Activated naive CD4-positive, alpha-beta T cell treated with anti-CD3 and anti-CD28 coated beads for 36 hours (primary cell): ENCODE data around the gene SESN1. TPM values are rescaled to one million over a fixed set of nuclear protein-coding genes. Genes with fewer than 3 reads are reported as not detected.

Experiments
- CTCF ChIA-PET: fragments of 350-600 bp; sonication (Branson Sonifier 250); formaldehyde crosslinking; loops from one replicate; lab custom pipeline; 2021; ENCODE audit warnings: antibody characterized with exemption; lab: Charles Lee
- DNase-seq: peaks from one replicate; pipeline ENCODE4 v3.0.0-alpha.2; 2020
- H3K27ac Mint-ChIP-seq: one replicate; pipeline ENCODE4 v1.8.0; 2021; ENCODE audit warnings: mild to moderate bottlenecking, mixed read lengths
- H3K27me3 Mint-ChIP-seq: one replicate; pipeline ENCODE4 v1.8.0; 2021; ENCODE audit warnings: low read depth, mixed read lengths
- H3K36me3 Mint-ChIP-seq: one replicate; pipeline ENCODE4 v1.8.0; 2021; ENCODE audit warnings: low read depth, mixed read lengths
- H3K4me1 Mint-ChIP-seq: one replicate; pipeline ENCODE4 v1.8.0; 2021; ENCODE audit warnings: low read depth, mixed read lengths
- H3K4me3 Mint-ChIP-seq: one replicate; pipeline ENCODE4 v1.8.0; 2021; ENCODE audit warnings: mild to moderate bottlenecking, moderate library complexity, mixed read lengths
- H3K9me3 Mint-ChIP-seq: one replicate; pipeline ENCODE4 v1.8.0; 2021; ENCODE audit warnings: mixed read lengths
- intact Hi-C: fragments of 100-400 bp; cut with micrococcal nuclease; formaldehyde crosslinking; loops from one replicate; pipeline ENCODE4 v1.15.1; 2023
- total RNA-seq, 2 experiments: library from RNA; stranded (reverse); gene quantifications; one replicate each; pipeline ENCODE4 v1.2.3, GENCODE V29; 2021

SESN1 gene
- total RNA-seq, 2 experiments from 2014 or later = 34.0 to 35.0 TPM

DNA sequence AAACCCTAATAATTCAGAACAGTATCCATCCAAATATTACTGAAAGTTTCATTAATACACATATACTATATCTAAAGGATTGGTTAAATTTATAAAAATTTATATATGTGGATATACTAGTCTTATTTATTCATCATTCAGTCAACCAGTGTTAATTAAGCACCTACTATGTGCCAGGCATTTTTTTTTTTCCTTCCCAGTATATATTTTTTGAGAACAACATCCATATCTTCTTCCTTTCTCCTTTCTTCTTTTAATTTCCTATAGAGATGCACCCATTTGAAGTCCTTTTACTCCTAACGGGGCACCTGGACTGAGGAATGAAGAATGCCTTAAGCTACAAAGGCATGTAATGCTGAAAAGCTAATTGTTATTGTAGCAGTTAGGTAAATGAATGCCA is 72.8 kb downstream of the SESN1 start:
- Mint-ChIP-seq H3K27ac (no peak overlapping the region), H3K4me1 (peaks cover 51% of the 10 kb centered on the region), H3K4me3 (no peak overlapping the region), H3K9me3 (no peaks in the 10 kb centered on the region), H3K36me3 (no peaks in the 10 kb centered on the region), H3K27me3 (no peaks in the 10 kb centered on the region)
- intact Hi-C loops = no loop called here
- DNase-seq = no peak
- CTCF ChIA-PET = interaction anchor here (0.7 to 1.0 kb wide), 3 partner anchors 9 to 101 kb away, joined by 3 to 5 read pairs (median 3); no protein-coding TSS in a partner anchor

- no peak overlapping the region for H3K27ac Mint-ChIP-seq
- CTCF ChIA-PET = interaction anchor here (0.6 kb wide), 2 partner anchors 10 to 18 kb away, joined by 3 read pairs; no protein-coding TSS in a partner anchor
- H3K4me3 Mint-ChIP-seq = no peak overlapping the region
- peaks cover 48% of the 10 kb centered on the region for H3K4me1 Mint-ChIP-seq
- no peak for DNase-seq
- no peaks in the 10 kb centered on the region for H3K27me3 Mint-ChIP-seq
- no peaks in the 10 kb centered on the region for H3K9me3 Mint-ChIP-seq
- no peaks in the 10 kb centered on the region for H3K36me3 Mint-ChIP-seq
- intact Hi-C loops = loop anchor here (10.0 kb wide), 5 partner anchors 725 to 1855 kb away; partner anchors contain the start of genes AFG1L, AMD1, OSTM1 and SCML4
Observed at GRCh38 chr6:109019911-109020310, 74.7 kb downstream of the SESN1 start.

- Mint-ChIP-seq H3K4me3 (no peak overlapping the region), H3K9me3 (no peaks in the 10 kb centered on the region), H3K27me3 (no peaks in the 10 kb centered on the region), H3K36me3 (no peaks in the 10 kb centered on the region), H3K27ac (no peak overlapping the region), H3K4me1 (peaks cover 61% of the 10 kb centered on the region)
- intact Hi-C loops = loop anchor here (10.0 kb wide), 5 partner anchors 720 to 1860 kb away; partner anchors contain the start of genes AFG1L, AMD1, OSTM1 and SCML4
- DNase-seq = no peak
- CTCF ChIA-PET = interaction anchor here (1.0 to 1.7 kb wide), 4 partner anchors 39 to 103 kb away, joined by 3 to 4 read pairs (median 3); no protein-coding TSS in a partner anchor
Observed at GRCh38 chr6:109015176-109015575, 79.5 kb downstream of the SESN1 start.

- H3K4me3 Mint-ChIP-seq = peak overlapping the region; percentile 19
- peaks cover 59% of the 10 kb centered on the region for H3K4me1 Mint-ChIP-seq
- no peaks in the 10 kb centered on the region for H3K9me3 Mint-ChIP-seq
- no peak for DNase-seq
- H3K36me3 Mint-ChIP-seq = no peaks in the 10 kb centered on the region
- no peaks in the 10 kb centered on the region for H3K27me3 Mint-ChIP-seq
- CTCF ChIA-PET = interaction anchor here (1.0 to 1.7 kb wide), 4 partner anchors 38 to 102 kb away, joined by 3 to 4 read pairs (median 3); no protein-coding TSS in a partner anchor
- H3K27ac Mint-ChIP-seq = peak overlapping the region; percentile 33
- intact Hi-C loops = loop anchor here (10.0 kb wide), 5 partner anchors 720 to 1860 kb away; partner anchors contain the start of genes AFG1L, AMD1, OSTM1 and SCML4
Observed at GRCh38 chr6:109014606-109015005, 80.0 kb downstream of the SESN1 start.

DNA sequence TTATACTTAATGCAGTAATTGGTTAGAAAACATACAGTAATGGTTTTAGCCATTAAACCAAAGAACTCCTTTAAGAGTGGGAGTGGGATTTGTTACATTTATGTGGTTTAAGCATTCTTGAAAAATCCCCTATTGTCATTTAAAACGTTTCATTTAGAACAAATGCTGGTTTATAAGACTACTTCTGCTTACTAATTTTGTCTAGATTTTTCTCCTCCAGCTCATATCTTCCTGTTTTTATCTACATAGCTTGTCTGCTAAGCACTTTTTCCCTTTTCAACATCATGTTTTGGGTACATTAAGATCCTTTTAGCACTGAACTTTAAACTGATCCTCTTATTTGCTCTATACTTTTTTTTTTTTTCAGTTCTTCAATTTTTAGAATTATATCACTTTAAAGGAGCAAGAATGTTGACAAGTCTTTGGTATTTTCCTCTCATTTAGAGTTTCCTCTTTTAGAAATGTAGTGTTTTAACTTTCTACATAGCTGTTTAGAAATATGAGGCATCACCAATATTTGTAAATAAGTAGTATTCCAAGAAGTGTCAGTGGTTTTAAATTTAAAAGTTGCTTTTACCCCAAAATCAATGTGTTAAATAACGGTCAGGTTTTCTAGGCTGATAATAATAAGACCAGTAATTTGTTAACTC is 80.9 kb downstream of the SESN1 start:
- Mint-ChIP-seq H3K9me3 (no peaks in the 10 kb centered on the region), H3K27me3 (no peaks in the 10 kb centered on the region), H3K36me3 (no peaks in the 10 kb centered on the region), H3K27ac (peak overlapping the region; percentile 80), H3K4me3 (no peak overlapping the region), H3K4me1 (peaks cover 53% of the 10 kb centered on the region)
- DNase-seq = no peak
- CTCF ChIA-PET = interaction anchor here (0.6 to 1.7 kb wide), 4 partner anchors 18 to 452 kb away, joined by 3 to 6 read pairs (median 3); no protein-coding TSS in a partner anchor
- intact Hi-C loops = loop anchor here (10.0 kb wide), 5 partner anchors 719 to 1861 kb away; partner anchors contain the start of genes AFG1L, AMD1, OSTM1 and SCML4

GRCh38 chr6:109010705-109011102 is 83.9 kb downstream of the SESN1 start:
- Mint-ChIP-seq H3K36me3 (no peaks in the 10 kb centered on the region), H3K27me3 (no peaks in the 10 kb centered on the region), H3K4me3 (peak overlapping the region; percentile 9), H3K9me3 (no peaks in the 10 kb centered on the region), H3K4me1 (peaks cover 63% of the 10 kb centered on the region), H3K27ac (no peak overlapping the region)
- CTCF ChIA-PET = interaction anchor here (0.7 to 2.3 kb wide), 4 partner anchors 40 to 128 kb away, joined by 3 to 10 read pairs (median 3); no protein-coding TSS in a partner anchor
- intact Hi-C loops = loop anchor here (10.0 kb wide), 5 partner anchors 716 to 1864 kb away; partner anchors contain the start of genes AFG1L, AMD1, OSTM1 and SCML4
- no peak for DNase-seq

DNA sequence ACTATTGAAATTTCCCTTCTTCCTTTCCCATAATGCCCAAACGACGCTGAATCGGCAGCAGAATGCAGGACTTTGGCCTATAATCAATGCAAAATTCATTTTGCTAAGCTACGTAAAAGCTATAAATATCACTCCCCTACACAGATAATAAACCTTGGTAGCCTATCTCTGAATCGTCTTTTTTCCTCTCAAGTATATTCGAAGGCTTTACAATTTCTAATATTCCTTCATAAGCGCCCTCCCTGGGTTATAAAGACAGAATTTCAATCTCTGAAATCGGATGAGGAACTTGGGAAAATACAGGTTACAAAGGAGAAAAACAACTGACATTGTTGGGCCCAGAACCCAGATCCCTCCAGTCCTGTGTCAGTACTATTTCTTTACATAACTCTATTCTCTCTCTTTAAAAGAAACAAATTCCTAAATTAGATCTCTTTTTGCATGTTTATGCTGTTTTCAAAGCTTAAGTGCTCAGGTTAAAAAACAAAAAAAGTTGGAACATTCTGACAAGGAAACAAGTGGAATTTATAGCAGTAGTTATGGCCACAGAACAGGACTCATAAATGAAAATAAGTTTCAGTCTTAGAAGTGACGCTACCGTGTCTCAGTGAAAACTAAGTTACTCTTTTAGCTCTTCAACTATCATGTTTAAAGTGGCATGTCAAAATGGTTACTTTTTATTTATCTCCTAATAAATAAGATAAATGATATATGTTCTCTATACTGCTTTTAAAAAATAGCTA is 84.5 kb downstream of the SESN1 start:
- CTCF ChIA-PET = interaction anchor here (0.6 to 2.3 kb wide), 6 partner anchors 9 to 127 kb away, joined by 3 to 10 read pairs (median 3); no protein-coding TSS in a partner anchor
- Mint-ChIP-seq H3K9me3 (no peaks in the 10 kb centered on the region), H3K4me1 (peaks cover 59% of the 10 kb centered on the region), H3K27me3 (no peaks in the 10 kb centered on the region), H3K27ac (peak overlapping the region; percentile 96), H3K4me3 (peak overlapping the region; percentile 95), H3K36me3 (no peaks in the 10 kb centered on the region)
- no peak for DNase-seq
- intact Hi-C loops = loop anchor here (1.0 to 10.0 kb wide), 12 partner anchors 67 to 1865 kb away; partner anchors contain the start of genes AFG1L, AMD1, OSTM1 and SCML4

DNA sequence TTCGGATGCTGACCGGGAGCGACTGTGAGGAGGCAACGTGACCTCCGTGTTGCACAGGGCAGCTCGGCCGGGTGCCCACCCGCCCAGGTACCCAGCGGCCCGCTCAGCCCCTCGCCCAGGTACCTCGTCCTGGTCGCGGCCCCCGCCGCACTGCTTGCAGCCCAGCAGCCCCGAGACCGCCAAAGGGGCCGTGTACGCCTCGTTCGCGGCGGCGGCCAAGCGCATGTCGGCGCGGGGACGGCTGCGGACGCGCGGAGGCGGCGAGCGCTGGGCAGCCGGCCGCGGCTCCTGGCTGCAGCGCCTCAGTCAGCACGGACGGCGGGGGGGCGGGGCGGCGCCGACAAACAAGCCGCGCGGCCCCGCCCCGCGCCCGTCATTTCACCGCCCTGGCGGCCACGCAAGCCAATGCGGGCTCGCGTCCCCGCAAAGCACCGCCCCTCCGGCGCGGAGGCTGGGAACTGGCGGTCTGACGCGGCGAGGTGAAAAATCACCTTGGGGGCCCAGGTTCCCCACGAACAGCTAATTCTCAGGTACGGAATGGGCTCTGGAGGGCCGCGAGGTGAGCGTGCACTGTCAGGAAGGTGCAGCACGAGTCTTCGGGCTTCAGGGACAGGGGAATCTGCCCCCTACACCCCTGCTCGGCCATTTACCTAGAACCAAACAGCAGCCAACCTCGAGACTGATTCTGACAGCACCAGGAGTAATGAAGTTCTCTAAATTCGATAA is 85.2 kb downstream of the SESN1 start:
- Mint-ChIP-seq H3K4me1 (peaks cover 60% of the 10 kb centered on the region), H3K27ac (peak overlapping the region; percentile 96), H3K4me3 (peak overlapping the region; percentile 95), H3K27me3 (no peaks in the 10 kb centered on the region), H3K36me3 (no peaks in the 10 kb centered on the region), H3K9me3 (no peaks in the 10 kb centered on the region)
- CTCF ChIA-PET = interaction anchor here (0.6 to 2.3 kb wide), 4 partner anchors 10 to 108 kb away, joined by 3 to 10 read pairs (median 4); no protein-coding TSS in a partner anchor
- DNase-seq = peak; percentile 92
- intact Hi-C loops = loop anchor here (1.0 to 5.0 kb wide), 7 partner anchors 67 to 1051 kb away; partner anchors contain the start of gene SEC63

DNA sequence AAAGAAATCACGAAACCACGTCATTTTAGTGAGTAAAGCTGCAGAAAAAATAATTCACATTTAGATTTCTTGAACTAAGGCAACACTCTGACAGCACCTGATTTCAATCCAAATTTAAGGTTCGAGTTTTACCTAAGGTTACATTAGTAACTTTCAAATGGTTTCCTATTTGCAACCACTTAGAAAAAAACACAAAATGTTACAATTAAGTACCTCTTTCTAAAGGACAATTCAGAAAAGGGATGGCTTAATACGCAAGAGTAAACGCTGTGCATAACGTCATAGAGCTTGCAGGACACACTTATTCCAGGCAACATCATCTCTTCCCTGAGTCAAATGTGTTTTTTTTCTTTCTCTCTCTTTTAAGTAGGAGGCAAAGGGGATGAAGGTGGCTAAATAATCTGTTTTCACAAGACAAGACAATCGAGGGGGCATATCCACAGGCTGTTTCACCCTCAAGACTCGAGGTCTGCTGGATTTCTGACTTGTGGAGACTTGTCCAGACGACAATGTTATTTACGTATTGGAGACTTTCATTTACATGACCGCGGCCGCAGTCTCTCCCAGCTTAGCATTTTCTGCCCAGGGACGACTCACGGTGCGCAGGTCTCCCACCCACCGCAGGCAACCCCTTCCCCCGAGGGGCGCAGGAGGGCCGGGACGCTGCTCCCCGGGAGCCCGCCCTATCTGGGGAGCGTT is 86.0 kb downstream of the SESN1 start:
- intact Hi-C loops = loop anchor here (1.0 to 5.0 kb wide), 13 partner anchors 51 to 1050 kb away; partner anchors contain the start of genes CEP57L1 and SEC63
- Mint-ChIP-seq H3K27ac (peak overlapping the region; percentile 83), H3K9me3 (no peaks in the 10 kb centered on the region), H3K27me3 (no peaks in the 10 kb centered on the region), H3K4me1 (peaks cover 56% of the 10 kb centered on the region), H3K36me3 (no peaks in the 10 kb centered on the region), H3K4me3 (peak overlapping the region; percentile 89)
- CTCF ChIA-PET = interaction anchor here (0.6 to 2.3 kb wide), 3 partner anchors 63 to 108 kb away, joined by 5 to 10 read pairs (median 7); no protein-coding TSS in a partner anchor
- peak; percentile 29 for DNase-seq

DNA sequence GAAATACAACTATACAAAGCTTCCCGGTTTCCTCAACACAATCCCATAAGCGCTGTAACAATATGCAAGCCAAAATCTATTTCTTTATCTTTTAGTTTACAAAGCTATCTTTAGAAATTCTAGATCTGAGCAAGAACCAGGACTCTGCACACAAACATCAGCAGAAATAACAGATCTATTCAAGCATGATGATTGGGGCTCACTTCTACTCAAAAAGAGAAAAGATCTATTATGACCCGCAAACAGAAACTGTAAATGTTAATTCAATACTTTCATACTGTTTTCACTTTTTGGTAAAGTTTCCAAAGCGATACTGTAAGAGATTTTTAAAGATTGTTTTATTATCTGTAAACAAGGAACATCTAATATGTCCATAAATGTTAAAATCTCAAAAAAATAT is 86.6 kb downstream of the SESN1 start:
- H3K36me3 Mint-ChIP-seq = no peaks in the 10 kb centered on the region

More for the DNA sequence above, 86.6 kb downstream of the SESN1 start:
- H3K27ac Mint-ChIP-seq = peak overlapping the region; percentile 83
- peak overlapping the region; percentile 89 for H3K4me3 Mint-ChIP-seq
- H3K9me3 Mint-ChIP-seq = no peaks in the 10 kb centered on the region
- no peak for DNase-seq
- CTCF ChIA-PET = interaction anchor here (1.5 kb wide), 1 partner anchor 65 kb away, joined by 7 read pairs; no protein-coding TSS in a partner anchor
- no peaks in the 10 kb centered on the region for H3K27me3 Mint-ChIP-seq
- H3K4me1 Mint-ChIP-seq = peaks cover 51% of the 10 kb centered on the region
- intact Hi-C loops = loop anchor here (1.0 to 5.0 kb wide), 10 partner anchors 51 to 1049 kb away; partner anchors contain the start of genes CEP57L1 and SEC63
